ENCODE results near the gene BRIX1. TPM values are rescaled to one million over a fixed set of nuclear protein-coding genes. Genes with fewer than 3 reads are reported as not detected.

The BRIX1 gene
- total and polyA plus RNA-seq, 4 experiments from 2014 or later, result 27.1 to 63.9 (median 40.6) TPM

DNA sequence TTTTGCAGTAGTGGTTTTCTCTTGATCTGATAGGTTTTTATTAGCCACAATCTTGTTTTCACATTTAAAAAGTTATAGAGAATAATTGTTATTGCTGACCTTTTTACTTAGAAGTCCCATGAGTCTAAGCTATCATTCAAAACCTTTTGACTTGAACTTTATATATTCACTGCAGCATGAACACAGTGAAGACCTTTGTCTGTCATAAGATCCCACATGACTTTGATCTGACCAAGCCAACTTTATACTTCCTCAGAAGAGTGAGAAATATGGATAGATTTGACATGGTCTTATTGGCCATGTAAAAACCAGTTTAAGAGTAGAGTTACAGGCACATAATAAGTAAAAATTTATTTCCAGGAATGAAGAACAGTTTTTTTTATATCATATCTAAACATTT lies 34.3 kb upstream of the BRIX1 start:
- Histone ChIP-seq H3K27ac (ENCODE audit: low read depth, low read length) (no peak overlapping the region), H3K9me3 (ENCODE audit: control insufficient read depth in 1 of 2, low read length in 2 of 2) (no peaks in the 10 kb centered on the region), H3K36me3 (ENCODE audit: insufficient read depth, low read length) (no peaks in the 10 kb centered on the region), H3K27me3 (ENCODE audit: insufficient read depth, low read length) (no peaks in the 10 kb centered on the region), H3K4me3 (ENCODE audit: low read length in 2 of 2) (no peak overlapping the region), H3K4me1 (ENCODE audit: insufficient read depth, low read length) (no peaks in the 10 kb centered on the region)
- ChIA-PET POLR2A (ENCODE audit: partially characterized antibody) (no interaction called here), CTCF (ENCODE audit: partially characterized antibody) (no interaction called here)
- no peak overlapping the region for H3K4me3 Mint-ChIP-seq
- intact Hi-C loops (cut with micrococcal nuclease), result no loop called here
- no peak for DNase-seq
- H3K27ac Mint-ChIP-seq, result no peak overlapping the region
- H3K27me3 Mint-ChIP-seq, result peaks cover 5 to 9% of the 10 kb centered on the region in 2 donors
- H3K9me3 Mint-ChIP-seq, result peaks cover 0 to 10% (median 7%) of the 10 kb centered on the region in 8 donors
- no peaks in the 10 kb centered on the region for H3K4me1 Mint-ChIP-seq
- peaks cover 0 to 4% of the 10 kb centered on the region in 2 donors for H3K36me3 Mint-ChIP-seq

GRCh38 chr5:34886392-34887119 lies 29.0 kb upstream of the BRIX1 start:
- H3K27ac Mint-ChIP-seq, result no peak overlapping the region
- CTCF ChIA-PET (ENCODE audit: partially characterized antibody), result interaction anchor here (1.6 to 2.1 kb wide), 2 partner anchors 11 to 363 kb away, joined by 4 to 10 read pairs; no protein-coding TSS in a partner anchor
- no peaks in the 10 kb centered on the region for H3K4me1 Mint-ChIP-seq
- no peak overlapping the region for H3K27ac ChIP-seq (ENCODE audit: low read depth, low read length)
- peaks cover 3 to 6% of the 10 kb centered on the region in 2 donors for H3K27me3 Mint-ChIP-seq
- H3K4me3 Mint-ChIP-seq, result no peak overlapping the region
- H3K4me1 ChIP-seq (ENCODE audit: insufficient read depth, low read length), result no peaks in the 10 kb centered on the region
- no peak overlapping the region for H3K4me3 ChIP-seq (ENCODE audit: low read length in 2 of 2)
- H3K36me3 ChIP-seq (ENCODE audit: insufficient read depth, low read length), result no peaks in the 10 kb centered on the region
- POLR2A ChIA-PET (ENCODE audit: partially characterized antibody), result no interaction called here
- no peak for DNase-seq
- H3K9me3 ChIP-seq (ENCODE audit: control insufficient read depth in 1 of 2, low read length in 2 of 2), result no peaks in the 10 kb centered on the region
- intact Hi-C loops (cut with micrococcal nuclease), result no loop called here
- H3K9me3 Mint-ChIP-seq, result no peaks in the 10 kb centered on the region
- no peaks in the 10 kb centered on the region for H3K36me3 Mint-ChIP-seq
- no peaks in the 10 kb centered on the region for H3K27me3 ChIP-seq (ENCODE audit: insufficient read depth, low read length)

- DNase-seq, result no peak
- Mint-ChIP-seq H3K9me3 (no peaks in the 10 kb centered on the region), H3K36me3 (no peaks in the 10 kb centered on the region), H3K4me1 (no peaks in the 10 kb centered on the region), H3K27ac (no peak overlapping the region), H3K27me3 (no peaks in the 10 kb centered on the region), H3K4me3 (no peak overlapping the region)
- Histone ChIP-seq H3K9me3 (ENCODE audit: control insufficient read depth in 1 of 2, low read length in 2 of 2) (no peaks in the 10 kb centered on the region), H3K27ac (ENCODE audit: low read depth, low read length) (no peak overlapping the region), H3K4me3 (ENCODE audit: low read length in 2 of 2) (no peak overlapping the region), H3K27me3 (ENCODE audit: insufficient read depth, low read length) (no peaks in the 10 kb centered on the region), H3K36me3 (ENCODE audit: insufficient read depth, low read length) (no peaks in the 10 kb centered on the region), H3K4me1 (ENCODE audit: insufficient read depth, low read length) (no peaks in the 10 kb centered on the region)
- ChIA-PET POLR2A (ENCODE audit: partially characterized antibody) (no interaction called here), CTCF (ENCODE audit: partially characterized antibody) (interaction anchor here (1.1 kb wide), 1 partner anchor 14 kb away, joined by 4 read pairs; no protein-coding TSS in a partner anchor)
- intact Hi-C loops (cut with micrococcal nuclease), result no loop called here
These were observed 26.1 kb upstream of the BRIX1 start for GRCh38 chr5:34889394-34889793.

- DNase-seq, result no peak
- Histone ChIP-seq H3K4me3 (ENCODE audit: low read length in 2 of 2) (no peak overlapping the region), H3K9me3 (ENCODE audit: control insufficient read depth in 1 of 2, low read length in 2 of 2) (no peaks in the 10 kb centered on the region), H3K27me3 (ENCODE audit: insufficient read depth, low read length) (no peaks in the 10 kb centered on the region), H3K27ac (ENCODE audit: low read depth, low read length) (no peak overlapping the region), H3K36me3 (ENCODE audit: insufficient read depth, low read length) (no peaks in the 10 kb centered on the region), H3K4me1 (ENCODE audit: insufficient read depth, low read length) (no peaks in the 10 kb centered on the region)
- Mint-ChIP-seq H3K4me1 (no peaks in the 10 kb centered on the region), H3K9me3 (no peaks in the 10 kb centered on the region), H3K4me3 (no peak overlapping the region), H3K27me3 (no peaks in the 10 kb centered on the region), H3K36me3 (no peaks in the 10 kb centered on the region), H3K27ac (no peak overlapping the region)
- intact Hi-C loops (cut with micrococcal nuclease), result no loop called here
- CTCF ChIA-PET (ENCODE audit: partially characterized antibody), result interaction anchor here (13.8 kb wide), 1 partner anchor 367 kb away, joined by 220 read pairs; no protein-coding TSS in a partner anchor
- POLR2A ChIA-PET (ENCODE audit: partially characterized antibody), result no interaction called here
These were observed 23.5 kb upstream of the BRIX1 start for GRCh38 chr5:34891981-34892380.

GRCh38 chr5:34892414-34892813 lies 23.1 kb upstream of the BRIX1 start:
- CTCF ChIA-PET (ENCODE audit: partially characterized antibody), result interaction anchor here (1.1 to 13.8 kb wide), 2 partner anchors 23 to 367 kb away, joined by 3 to 220 read pairs; partner anchors contain the start of genes BRIX1 and RAD1
- intact Hi-C loops (cut with micrococcal nuclease), result no loop called here

GRCh38 chr5:34894716-34895115 lies 20.8 kb upstream of the BRIX1 start:
- no peak overlapping the region for H3K27ac Mint-ChIP-seq
- CTCF ChIA-PET (ENCODE audit: partially characterized antibody), result interaction anchor here (1.8 to 13.8 kb wide), 2 partner anchors 369 to 420 kb away, joined by 6 to 220 read pairs; no protein-coding TSS in a partner anchor
- intact Hi-C loops (cut with micrococcal nuclease), result no loop called here
- H3K27ac ChIP-seq (ENCODE audit: low read depth, low read length), result no peak overlapping the region
- no peaks in the 10 kb centered on the region for H3K36me3 Mint-ChIP-seq
- no peaks in the 10 kb centered on the region for H3K4me1 ChIP-seq (ENCODE audit: insufficient read depth, low read length)
- POLR2A ChIA-PET (ENCODE audit: partially characterized antibody), result no interaction called here
- H3K4me1 Mint-ChIP-seq, result no peaks in the 10 kb centered on the region
- no peaks in the 10 kb centered on the region for H3K9me3 Mint-ChIP-seq
- no peaks in the 10 kb centered on the region for H3K27me3 Mint-ChIP-seq
- H3K4me3 ChIP-seq (ENCODE audit: low read length in 2 of 2), result no peak overlapping the region
- H3K9me3 ChIP-seq (ENCODE audit: control insufficient read depth in 1 of 2, low read length in 2 of 2), result no peaks in the 10 kb centered on the region
- H3K36me3 ChIP-seq (ENCODE audit: insufficient read depth, low read length), result no peaks in the 10 kb centered on the region
- no peak overlapping the region for H3K4me3 Mint-ChIP-seq
- H3K27me3 ChIP-seq (ENCODE audit: insufficient read depth, low read length), result no peaks in the 10 kb centered on the region
- no peak for DNase-seq

More at GRCh38 chr5:34892414-34892813, 23.1 kb upstream of the BRIX1 start:
- POLR2A ChIA-PET (ENCODE audit: partially characterized antibody), result interaction anchor here (1.0 kb wide), 1 partner anchor 374 kb away, joined by 3 read pairs; no protein-coding TSS in a partner anchor
- H3K4me3 ChIP-seq (ENCODE audit: low read length in 2 of 2), result no peak overlapping the region
- H3K36me3 ChIP-seq (ENCODE audit: insufficient read depth, low read length), result no peaks in the 10 kb centered on the region
- no peak for DNase-seq
- H3K4me3 Mint-ChIP-seq, result no peak overlapping the region
- no peaks in the 10 kb centered on the region for H3K36me3 Mint-ChIP-seq
- no peak overlapping the region for H3K27ac ChIP-seq (ENCODE audit: low read depth, low read length)
- H3K4me1 Mint-ChIP-seq, result no peaks in the 10 kb centered on the region
- H3K4me1 ChIP-seq (ENCODE audit: insufficient read depth, low read length), result no peaks in the 10 kb centered on the region
- no peaks in the 10 kb centered on the region for H3K27me3 Mint-ChIP-seq
- H3K27me3 ChIP-seq (ENCODE audit: insufficient read depth, low read length), result no peaks in the 10 kb centered on the region
- no peaks in the 10 kb centered on the region for H3K9me3 Mint-ChIP-seq
- no peaks in the 10 kb centered on the region for H3K9me3 ChIP-seq (ENCODE audit: control insufficient read depth in 1 of 2, low read length in 2 of 2)
- no peak overlapping the region for H3K27ac Mint-ChIP-seq

GRCh38 chr5:34895641-34896419 lies 19.7 kb upstream of the BRIX1 start:
- Mint-ChIP-seq H3K4me1 (no peaks in the 10 kb centered on the region), H3K4me3 (no peak overlapping the region), H3K27me3 (no peaks in the 10 kb centered on the region), H3K36me3 (no peaks in the 10 kb centered on the region), H3K27ac (peak overlapping the region in 1 of 7 donors; percentile 55), H3K9me3 (no peaks in the 10 kb centered on the region)
- Histone ChIP-seq H3K36me3 (ENCODE audit: insufficient read depth, low read length) (no peaks in the 10 kb centered on the region), H3K4me3 (ENCODE audit: low read length in 2 of 2) (no peak overlapping the region), H3K9me3 (ENCODE audit: control insufficient read depth in 1 of 2, low read length in 2 of 2) (no peaks in the 10 kb centered on the region), H3K27me3 (ENCODE audit: insufficient read depth, low read length) (no peaks in the 10 kb centered on the region), H3K27ac (ENCODE audit: low read depth, low read length) (no peak overlapping the region), H3K4me1 (ENCODE audit: insufficient read depth, low read length) (no peaks in the 10 kb centered on the region)
- ChIA-PET CTCF (ENCODE audit: partially characterized antibody) (interaction anchor here (0.7 to 13.8 kb wide), 6 partner anchors 10 to 421 kb away, joined by 3 to 220 read pairs (median 5); no protein-coding TSS in a partner anchor), POLR2A (ENCODE audit: partially characterized antibody) (no interaction called here)
- intact Hi-C loops (cut with micrococcal nuclease), result no loop called here
- DNase-seq, result no peak
